ENCODE data around the gene IFITM2.

- no peak for TF ChIP-seq POLR2AphosphoS5 (IDR thresholded peaks at IDR 0.05)
- TF ChIP-seq CTCF (IDR thresholded peaks at IDR 0.05) = no peak
- no peak for TF ChIP-seq POLR2A (IDR thresholded peaks at IDR 0.05)
These were observed 35.3 kb upstream of the IFITM2 start for GRCh38 chr11:272195-272930.
